NAMALWA (cell line): ENCODE measurements around the gene GRB10.
A peak's percentile ranks its signal among the peaks of the same experiment; 100 is the strongest.
"Not testable (repeated sequence)": the region's sequence is repeated elsewhere in the genome, so short reads cannot be mapped to it uniquely, and the experiment has no call there.

ENCODE experiments used
- DNase-seq: peaks from one replicate; pipeline ENCODE4 v3.0.0-alpha.2; 2015; ENCODE audit warnings: low spot score

Gene GRB10

DNA sequence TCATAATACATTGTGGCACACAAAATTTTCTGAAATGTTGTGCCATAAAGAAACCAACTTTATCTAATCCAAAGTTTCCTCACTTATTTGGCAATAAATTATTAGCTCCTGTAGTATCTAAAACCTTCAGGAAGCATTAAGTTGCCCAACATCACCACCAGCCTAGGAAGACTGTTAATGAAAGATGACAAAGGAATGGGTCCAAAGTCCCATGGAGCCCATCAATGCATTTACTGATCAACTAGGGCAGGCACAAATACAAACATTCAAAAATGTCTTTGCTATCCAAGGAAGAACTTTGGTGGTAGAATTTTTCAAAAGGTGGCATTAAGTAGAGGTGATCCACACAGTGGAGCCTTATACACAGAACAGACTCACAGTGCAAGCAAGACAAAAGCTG is 4.5 kb downstream of the GRB10 start:
- no peak for DNase-seq

DNA sequence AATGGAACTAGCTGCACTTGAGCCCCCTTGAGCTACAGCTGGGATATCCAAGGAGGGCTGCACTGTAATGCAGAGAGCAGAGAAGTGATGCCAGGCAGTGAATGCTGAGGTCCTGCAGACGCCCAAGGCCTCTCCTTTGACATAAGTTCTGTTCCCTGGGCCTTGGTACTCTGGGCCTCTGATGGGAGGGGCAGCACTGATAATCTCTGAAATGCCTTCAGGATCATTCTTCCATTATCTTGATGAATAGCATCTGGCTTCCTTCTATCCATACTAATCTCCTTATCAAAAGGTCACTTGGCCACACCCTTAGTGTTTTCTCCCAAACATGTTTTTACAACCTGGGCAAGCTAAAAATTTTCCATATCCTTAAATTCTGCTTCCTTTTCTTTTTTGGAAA is 6.9 kb downstream of the GRB10 start:
- no peak for DNase-seq

DNA sequence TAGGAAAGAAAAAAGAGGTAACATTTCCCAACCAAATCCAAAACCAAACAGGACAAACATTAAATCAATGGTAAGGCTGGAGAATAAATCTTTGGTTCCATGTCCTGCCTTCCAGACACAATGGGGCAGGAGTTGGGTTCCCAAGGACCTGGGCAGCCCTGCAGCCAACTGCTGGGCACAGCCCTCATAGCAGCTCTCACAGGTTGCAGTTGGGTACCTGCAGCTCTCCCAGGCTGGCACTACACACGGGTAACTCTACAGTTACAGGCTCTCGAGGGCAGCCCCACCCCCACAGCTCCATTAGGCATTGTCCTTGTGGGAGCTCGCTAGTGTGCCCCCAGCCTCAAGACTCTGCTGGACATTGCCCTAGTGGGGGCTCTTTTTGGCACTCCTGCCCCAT is 7.5 kb downstream of the GRB10 start:
- DNase-seq = no peak

DNA sequence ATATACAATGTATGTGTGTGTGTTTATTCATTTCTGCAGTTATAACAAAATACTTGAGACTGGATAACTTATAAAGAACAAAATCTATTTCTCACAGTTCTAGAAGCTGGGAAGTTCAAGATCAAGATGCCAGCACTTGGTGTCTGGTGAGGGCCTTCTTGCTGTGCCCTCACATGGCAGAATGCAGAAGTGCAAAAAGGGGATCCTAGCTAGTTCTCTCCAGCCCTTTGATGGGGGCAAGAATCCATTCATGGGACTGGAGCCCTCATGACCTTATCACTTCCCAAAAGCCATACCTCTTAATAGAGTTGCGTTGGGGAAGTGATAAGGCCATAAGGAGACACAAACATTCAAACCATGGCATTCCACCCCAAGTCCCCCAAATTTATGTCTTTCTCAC is 8.4 kb downstream of the GRB10 start:
- DNase-seq = peak; percentile 12

DNA sequence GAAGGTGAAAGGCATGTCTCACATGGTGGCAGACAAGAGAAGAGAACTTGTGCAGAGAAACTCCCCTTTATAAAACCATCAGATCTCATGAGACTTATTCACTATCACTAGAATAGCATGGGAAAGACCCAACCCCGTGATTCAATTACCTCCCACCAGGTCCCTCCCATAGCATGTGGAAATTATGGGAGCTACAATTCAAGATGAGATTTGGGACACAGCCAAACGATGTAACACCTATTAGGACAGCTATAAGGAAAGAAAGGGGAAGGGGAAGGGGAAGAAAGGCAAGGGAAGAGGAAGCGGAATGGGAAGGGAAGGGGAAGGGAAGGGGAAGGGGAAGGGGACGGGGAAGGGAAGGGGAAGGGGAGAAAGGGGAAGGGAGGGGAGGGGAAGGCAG is 9.6 kb downstream of the GRB10 start:
- not testable (repeated sequence) for DNase-seq

DNA sequence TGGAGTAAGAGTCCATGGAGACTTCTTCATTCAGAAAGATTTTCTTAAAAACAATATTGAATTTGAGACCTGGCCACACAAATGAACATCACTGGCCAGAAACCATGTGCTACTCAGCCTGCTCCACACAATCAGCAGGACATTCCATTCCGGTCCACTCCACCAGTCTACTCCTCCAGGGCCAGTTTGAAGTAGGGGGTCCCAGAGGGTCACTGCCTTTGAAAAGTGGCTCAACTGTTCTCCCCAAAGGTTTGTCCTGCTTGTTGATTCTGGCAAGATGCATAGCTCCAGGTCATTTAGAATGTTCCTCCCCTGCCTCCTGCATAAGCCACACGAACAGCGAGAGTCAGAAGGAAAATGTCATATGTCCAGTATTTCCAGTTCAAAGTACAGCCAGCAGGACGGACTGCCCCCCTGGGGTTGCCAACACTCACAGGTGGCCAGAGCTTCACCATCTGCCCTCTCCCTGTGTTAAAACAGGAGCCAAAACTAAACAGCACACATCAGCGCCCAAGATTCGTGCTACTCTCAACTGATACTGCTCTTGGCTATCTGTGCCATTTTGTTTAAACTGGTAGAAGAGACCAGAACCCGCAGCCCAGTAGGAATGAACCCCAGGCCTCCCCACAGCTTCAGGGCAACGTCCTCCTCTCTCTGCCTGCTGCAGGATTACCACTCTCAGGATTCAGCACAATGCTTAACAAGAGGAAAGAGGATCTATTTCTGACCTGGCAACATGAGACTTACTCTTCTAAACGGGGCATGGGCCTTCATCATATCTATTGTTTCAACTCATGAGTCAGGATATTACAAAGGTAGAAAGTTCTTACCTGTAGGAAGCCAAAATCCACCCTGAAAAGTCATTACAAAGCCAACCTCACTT is 11.3 kb downstream of the GRB10 start:
- DNase-seq = no peak

DNA sequence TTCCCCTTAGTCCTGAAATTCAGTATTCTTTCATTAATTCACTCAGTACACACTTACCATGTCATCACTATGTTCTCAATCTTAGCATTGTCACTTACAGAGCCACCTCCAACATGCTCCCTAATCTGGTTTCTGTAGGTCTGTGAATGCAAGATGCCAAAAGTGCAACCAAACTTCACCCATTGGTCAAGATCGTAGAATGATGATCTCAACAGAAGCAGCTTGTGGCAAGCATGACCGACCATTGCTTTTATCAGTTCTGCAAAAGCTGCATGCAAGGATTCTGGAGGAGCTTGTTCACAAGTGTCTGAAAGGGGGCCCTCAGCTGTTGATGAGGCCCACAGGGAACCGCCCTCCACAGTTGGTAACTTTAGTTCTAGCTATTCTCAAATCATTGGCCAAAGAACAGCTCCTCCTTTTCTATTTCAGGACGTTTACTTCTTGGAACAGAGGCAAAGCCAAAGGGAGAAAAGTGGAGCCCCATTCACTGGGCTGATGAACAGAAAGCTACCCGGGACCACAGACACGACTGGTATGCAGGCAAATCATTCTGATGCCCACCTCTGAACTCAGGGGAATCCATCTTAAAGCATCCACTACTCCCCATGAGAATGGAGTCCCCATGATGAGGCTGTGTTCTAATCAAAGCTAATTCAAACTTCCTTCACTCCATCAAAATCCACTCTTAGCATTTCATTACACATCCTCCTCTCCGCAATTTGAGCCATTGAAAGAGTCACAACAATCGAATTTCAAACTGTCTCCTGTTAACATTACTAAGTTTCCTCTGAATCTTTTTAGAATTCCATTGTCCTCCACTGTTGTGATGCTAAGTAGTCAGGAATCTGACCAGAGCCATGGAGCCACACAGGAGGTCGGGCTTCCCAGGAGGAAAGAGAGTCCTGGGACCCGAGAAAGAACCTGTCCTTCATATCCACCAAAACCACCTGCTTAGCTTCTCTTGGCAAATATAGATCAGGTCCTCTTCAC is 13.9 kb downstream of the GRB10 start:
- DNase-seq = no peak

DNA sequence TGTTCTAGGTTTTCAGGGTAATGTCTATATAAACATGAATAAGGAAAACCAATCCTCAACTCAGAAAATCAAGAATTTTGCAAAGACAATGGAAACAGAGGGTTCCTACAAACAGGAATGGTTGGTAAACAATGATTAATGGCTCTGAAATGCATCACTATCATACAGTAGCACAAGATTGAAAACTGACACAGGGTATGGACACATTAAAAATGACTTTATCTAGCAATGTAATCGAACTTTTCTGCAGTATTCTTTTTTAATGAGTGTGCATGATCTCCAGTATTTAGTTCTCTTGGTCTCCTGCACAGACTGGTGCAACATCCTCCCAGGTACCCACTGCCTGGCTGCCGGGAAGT is 15.9 kb downstream of the GRB10 start:
- DNase-seq = no peak

DNA sequence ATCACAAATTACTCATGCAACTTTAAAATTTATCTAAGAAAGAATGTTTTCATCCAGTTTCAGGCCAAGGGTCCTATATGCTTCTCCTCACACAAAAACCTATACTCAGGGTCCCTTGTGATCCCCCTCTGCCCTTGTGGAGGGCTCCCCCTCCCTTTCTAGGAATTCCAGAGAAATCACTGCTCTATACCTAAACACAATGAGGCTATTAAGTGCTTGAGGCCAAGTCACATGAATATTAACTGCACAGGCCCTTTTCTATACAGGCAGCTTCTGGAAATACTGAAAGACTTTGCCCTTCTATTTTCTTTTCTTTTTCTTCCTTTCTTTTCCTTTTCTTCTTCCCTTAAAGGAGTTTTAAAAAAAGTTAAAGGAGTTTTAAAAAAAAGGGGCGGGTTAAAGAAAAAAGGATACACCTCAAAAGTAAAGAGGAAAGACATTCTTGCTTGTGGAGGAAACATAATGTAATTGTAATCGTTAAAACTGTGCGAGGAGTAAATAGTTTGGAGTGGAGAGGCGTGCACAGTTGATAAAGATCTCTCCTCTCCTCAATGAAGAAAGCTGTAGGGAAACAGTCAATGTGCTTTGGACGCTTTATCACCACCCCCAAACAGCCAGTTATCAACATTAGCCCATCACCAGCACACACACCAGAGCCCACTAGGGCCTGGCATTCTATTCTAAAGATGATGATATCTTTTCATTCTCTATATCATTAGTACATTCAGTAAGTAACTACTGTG is 16.4 kb downstream of the GRB10 start:
- DNase-seq = no peak

DNA sequence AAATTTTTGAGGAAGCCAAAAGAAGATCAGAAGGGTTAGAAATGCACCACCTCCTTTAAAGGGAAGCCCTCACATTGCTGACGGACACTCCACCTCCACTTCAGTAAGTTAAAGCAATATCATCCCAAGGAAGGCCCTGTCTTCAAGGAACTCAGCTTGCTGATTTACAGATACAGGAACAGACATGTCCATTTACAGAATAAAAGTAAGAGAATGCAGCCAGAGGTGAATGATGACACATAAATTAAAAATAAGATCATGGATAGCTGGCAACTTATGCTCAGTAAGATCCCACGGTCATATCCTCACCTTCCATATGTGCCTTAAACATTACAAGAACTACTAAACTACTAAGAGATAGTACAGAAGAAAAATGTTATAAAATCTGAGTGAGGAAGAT is 20.4 kb downstream of the GRB10 start:
- no peak for DNase-seq

DNA sequence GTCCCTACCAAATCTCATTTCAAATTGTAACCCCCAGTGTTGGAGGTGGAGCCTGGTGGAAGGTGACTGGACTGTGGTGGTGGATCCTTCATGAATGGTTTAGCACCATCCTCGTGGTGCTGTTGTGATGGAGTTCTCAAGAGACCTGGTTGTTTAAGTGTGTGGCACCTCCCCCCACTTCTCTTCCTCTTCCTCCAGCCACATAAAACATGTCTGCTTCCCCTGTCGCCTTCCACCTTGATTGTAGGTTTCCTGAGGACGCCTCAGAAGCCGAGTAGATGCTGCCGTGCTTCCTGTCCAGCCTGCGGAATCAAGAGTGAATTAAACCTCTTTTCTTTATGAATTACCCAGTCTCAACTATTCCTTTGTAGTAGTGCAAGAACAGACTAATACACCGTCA is 21.0 kb downstream of the GRB10 start:
- no peak for DNase-seq

DNA sequence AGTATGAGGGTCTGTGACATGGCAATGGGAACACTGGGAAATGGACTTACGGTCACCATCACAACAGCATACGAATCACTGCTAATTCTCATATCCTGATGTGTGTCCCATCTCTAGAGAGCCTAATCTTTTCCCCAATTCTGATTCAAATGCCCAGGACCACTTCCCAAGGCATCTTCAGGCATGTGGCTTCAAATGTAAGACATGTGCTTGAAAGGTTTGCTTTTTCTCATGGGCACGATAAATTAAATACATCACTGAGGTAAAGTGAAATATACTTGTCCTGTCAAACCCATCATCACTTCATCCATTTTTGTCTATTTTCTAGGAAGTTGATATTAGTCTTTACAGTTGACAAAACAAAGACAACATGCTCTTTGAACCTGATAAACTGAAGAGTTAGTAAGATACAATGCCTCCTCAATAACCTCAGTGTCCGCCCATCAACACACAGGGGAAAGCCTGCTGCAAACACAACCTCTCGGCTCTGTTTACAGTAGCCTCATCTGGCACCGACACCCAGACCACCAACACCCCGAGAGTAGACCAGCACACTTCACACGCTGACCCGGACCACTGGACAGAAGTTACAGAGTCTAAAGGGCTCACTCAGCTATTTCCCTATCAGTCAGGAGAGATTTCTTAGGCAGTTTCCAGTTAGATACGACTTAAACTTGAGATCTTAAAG is 24.8 kb downstream of the GRB10 start:
- no peak for DNase-seq

DNA sequence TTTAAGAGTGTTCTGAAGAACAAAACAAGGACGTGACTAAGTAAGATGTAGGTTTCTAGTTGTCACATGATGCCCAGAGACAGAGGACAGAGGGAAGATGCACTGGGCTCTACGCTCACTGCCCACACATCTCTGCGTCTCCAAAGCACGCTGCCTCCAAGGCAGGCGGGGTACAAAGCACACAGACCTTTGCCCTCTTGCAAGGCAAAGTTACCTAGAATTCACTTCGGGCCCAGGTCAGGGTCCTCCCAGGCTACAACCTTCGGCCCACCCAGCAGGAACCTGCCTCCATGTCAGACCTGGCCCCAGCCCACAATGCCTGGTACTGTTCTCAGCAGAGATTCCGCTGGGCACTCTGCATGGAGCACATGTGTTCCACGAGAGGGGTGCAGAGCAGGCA is 26.5 kb downstream of the GRB10 start:
- DNase-seq = no peak

DNA sequence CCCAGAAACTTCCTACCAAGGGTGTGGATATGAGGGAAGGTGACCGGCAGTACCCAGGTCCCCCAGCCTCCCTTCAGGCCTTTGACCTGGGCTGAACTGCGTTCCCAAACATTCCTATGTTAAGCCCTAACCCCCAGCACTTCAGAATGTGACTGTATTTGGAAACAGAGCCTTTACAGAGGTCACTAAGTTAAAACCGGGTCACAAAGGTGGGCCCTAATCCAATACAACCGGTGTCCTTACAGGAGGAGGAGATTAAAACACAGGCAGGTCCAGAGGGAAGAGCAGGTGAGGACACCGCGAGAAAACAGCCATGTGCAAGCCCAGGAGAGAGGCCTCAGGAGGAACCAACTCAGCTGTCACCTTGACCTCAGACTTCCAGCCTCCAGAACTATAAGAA is 28.0 kb downstream of the GRB10 start:
- DNase-seq = no peak

DNA sequence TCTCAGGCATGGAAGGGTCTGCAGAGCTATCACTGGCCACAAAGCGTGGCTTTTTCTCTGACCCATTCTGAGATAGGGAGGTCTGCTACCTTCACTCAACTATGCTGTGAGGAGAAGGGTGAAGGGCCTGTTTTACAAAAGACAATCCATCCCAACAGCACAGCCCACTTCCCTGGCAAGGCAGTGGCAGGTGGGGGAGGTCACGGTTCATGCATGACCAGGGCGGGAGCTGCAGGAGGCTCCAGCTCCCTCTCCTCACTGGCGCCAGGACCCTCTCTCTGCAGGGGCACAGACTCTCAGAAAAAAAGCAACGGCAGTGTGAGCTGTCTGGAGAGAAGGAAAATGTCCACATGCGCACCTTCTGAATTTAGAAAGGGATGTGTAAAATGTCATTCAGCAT is 28.5 kb downstream of the GRB10 start:
- no peak for DNase-seq

DNA sequence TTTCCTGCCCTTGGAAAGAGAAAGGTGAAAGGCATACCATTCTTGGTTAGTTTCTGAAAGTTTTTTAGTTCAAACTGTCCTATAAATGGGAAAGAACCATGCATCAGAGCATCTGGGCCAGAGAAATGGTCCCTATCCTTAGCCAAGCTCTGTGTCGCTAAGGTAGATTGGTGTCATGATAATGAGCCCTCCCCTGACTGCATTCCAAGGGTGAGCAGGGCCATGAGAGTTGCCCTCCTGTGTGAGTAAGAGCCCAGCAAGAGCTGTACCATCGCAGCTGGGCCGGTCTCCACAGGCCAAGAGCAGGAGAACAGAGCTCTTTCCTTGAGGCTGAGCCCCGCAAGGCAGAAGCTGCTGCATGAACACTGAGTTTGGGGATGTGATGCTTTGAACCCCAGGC is 30.3 kb downstream of the GRB10 start:
- DNase-seq = no peak

DNA sequence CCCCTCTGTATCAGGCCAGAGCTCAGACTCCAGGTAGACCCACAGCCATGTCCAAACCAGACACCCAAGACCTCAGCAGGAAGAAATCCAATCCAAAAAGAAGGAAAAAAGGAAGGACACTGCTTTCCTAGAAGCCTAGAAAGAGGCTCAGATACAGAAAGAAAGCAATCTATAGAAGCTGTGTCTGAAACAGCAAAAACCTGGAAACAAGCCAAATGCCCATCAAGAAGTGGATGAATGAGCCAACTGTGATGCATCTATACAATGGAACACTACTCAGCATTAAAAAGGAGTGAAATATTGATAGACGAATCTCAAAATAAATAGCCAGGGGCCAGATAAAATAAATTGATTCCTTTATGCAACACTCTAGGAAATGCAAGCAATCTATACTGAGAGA is 31.6 kb downstream of the GRB10 start:
- no peak for DNase-seq

DNA sequence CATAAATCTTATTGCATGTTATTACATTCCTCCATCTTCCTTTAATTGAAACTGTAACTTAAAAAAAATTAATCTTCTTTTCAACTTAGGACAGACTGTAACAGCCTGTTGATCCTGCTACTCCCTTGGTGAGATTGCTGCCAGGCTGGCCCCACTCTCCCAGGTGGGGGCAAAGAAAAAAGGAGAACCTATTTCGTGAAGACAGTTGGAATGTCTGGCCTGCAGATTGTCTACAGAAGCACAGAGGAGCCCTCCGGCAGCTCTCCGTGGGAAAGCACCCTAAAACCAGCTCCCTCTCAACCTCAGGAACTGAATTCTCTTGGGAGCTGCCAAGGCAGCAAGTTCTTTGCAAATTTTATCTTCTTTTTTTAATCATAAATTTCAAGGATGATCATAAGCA is 32.8 kb downstream of the GRB10 start:
- DNase-seq = no peak

DNA sequence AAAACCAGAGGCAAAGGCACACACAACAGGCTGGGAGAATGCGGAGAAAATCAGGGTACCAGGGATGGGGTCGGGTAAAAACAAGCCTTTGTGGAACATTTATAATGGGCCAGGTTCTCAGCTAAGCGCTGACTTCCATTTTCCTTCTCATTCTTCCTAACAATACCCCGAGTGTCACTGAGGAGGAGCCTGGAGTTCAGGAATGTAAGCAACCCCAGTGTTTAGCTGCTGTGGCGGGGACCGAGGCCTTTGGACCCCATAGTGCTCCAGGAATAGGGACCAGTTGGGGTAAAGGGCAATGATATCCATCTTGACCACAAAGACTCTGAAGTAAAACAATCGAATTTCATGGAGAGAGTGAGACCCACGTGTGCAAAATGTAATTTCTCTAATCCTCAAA is 34.2 kb downstream of the GRB10 start:
- DNase-seq = no peak

DNA sequence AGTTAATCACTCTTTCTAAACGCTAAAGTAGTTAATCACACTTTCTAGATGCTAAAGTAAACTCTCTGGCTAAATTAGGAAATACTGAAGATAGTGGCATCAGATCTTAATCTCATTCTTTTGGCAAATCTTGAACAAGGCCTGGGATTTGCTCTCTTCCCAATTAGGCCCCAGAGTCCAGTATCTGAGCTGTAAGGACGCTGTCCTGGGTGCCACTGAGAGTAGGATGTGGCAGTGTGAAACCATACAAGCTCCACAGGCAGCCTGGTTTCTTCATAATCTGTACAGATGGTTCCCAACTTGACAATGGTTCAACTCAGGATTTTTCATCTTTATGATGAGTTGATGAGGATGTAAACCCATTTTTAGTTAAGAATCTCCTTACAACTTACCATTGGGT is 36.9 kb downstream of the GRB10 start:
- no peak for DNase-seq

DNA sequence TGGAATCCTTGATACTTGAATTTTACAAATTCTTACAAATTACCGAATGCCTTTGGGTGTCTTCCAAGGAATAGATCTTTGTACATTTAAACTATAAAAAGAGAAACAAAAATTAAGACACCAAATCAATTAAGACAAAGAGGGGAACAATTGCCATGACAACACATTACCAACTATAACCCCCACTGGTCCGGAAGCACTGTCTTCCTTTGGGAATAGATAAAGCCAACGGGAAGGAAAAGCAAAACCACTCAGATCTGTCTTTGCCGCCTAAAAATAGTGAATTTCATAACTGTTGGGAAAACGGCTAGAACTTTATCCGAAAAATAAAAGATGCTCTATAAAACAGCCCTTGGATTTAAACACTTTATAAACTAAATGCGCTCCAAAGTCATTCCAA is 37.4 kb downstream of the GRB10 start:
- DNase-seq = no peak

DNA sequence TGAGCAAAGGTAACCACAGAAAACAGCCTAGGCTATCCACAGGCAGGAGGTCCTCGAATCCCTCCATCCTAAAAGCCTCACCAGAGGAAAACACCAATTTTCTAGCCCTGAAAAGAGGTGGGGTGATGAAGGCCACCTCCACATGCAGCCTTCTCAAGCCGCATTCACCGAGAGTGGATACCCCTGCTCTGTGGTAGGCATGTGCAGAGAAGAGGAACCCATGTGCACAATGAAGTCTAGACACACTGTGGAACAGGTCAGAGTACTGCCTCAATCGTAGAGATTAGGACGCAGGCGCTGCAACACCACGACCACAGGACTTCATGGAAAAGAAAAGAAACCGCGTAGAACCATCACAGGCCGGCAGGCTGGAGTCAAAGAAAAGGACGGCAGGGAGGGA is 38.8 kb downstream of the GRB10 start:
- DNase-seq = no peak
